Stomach (tissue), 4 donors: ENCODE results near the gene GSTO2.

ENCODE experiments used
- EP300 ChIP-seq: sonication (generic); formaldehyde crosslinking; IDR thresholded peaks from one replicate; pipeline ENCODE4 v1.6.1; 2017; ENCODE audit warnings: antibody characterized with exemption
- POLR2A ChIP-seq, 4 donors: fragments of 450-650 bp; IDR thresholded peaks; one replicate each; pipeline ENCODE4 v1.6.1; 2016; ENCODE audit warnings: antibody characterized with exemption in 4 of 4, control low read depth in 2 of 4, mild to moderate bottlenecking in 1 of 4, moderate library complexity in 1 of 4
- POLR2AphosphoS5 ChIP-seq, 3 donors: sonication (generic); formaldehyde crosslinking; IDR thresholded peaks; one replicate each; pipeline ENCODE4 v1.6.1; 2016; ENCODE audit warnings: antibody characterized with exemption in 3 of 3
- TF ChIP-seq, protein P1 (sequence below), 7 experiments: fragments of 450-650 bp in 4 of 7; fragments of 200-600 bp in 3 of 7; sonication (generic) in 3 of 7; IDR thresholded peaks; one replicate each; pipeline ENCODE4 v1.5.1; 2016 to 2019; ENCODE audit warnings: antibody characterized with exemption in 7 of 7, control low read depth in 2 of 7, mild to moderate bottlenecking in 1 of 7

DNA sequence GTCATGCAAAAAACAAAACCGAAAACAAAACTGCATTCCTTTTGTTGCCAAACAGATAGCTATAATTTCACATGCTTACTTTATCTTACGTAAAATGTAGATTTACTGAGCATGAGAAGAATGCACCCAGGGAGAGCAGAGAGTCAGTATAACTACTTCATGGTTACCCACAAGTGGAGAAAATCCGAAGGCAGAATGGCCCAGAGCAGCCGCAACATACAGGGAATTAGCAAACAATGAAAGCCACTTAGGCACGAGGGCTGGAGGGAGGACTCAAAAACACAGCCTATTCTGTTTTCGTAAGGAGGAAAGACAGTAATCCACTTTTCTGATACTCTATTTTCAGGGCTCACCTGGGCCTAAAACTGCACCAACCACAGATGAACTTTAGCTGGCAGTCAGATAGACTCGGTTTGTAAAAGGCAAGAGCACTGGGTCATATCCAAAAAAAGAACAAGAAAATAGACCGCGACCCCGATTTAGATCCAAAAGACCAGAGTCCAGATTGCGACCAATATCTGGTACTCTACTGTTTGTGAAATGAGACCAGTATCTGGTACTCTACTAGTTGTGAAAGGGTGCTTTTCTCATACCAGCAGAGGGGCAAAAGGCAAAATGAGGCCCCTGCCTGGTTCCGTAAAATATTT is 68.0 kb downstream of the GSTO2 start:
- TF ChIP-seq POLR2A (IDR thresholded peaks at IDR 0.05) (no peak), EP300 (no peak), POLR2AphosphoS5 (IDR thresholded peaks at IDR 0.05) (no peak)
- TF ChIP-seq, protein P1, sequence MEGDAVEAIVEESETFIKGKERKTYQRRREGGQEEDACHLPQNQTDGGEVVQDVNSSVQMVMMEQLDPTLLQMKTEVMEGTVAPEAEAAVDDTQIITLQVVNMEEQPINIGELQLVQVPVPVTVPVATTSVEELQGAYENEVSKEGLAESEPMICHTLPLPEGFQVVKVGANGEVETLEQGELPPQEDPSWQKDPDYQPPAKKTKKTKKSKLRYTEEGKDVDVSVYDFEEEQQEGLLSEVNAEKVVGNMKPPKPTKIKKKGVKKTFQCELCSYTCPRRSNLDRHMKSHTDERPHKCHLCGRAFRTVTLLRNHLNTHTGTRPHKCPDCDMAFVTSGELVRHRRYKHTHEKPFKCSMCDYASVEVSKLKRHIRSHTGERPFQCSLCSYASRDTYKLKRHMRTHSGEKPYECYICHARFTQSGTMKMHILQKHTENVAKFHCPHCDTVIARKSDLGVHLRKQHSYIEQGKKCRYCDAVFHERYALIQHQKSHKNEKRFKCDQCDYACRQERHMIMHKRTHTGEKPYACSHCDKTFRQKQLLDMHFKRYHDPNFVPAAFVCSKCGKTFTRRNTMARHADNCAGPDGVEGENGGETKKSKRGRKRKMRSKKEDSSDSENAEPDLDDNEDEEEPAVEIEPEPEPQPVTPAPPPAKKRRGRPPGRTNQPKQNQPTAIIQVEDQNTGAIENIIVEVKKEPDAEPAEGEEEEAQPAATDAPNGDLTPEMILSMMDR (IDR thresholded peaks at IDR 0.05): no peak
